Osteoblast (primary cell): ENCODE data around the gene FREM3. TPM values are rescaled to one million over a fixed set of nuclear protein-coding genes. Genes with fewer than 3 reads are reported as not detected.
"Not testable (repeated sequence)": the region's sequence is repeated elsewhere in the genome, so short reads cannot be mapped to it uniquely, and the experiment has no call there.

Experiments used
- DNase-seq: peaks from one replicate; pipeline ENCODE4 v3.0.0; 2011; ENCODE audit warnings: low spot score, mixed read lengths; ENCODE audit not compliant: insufficient read length; ENCODE audit errors: missing footprints
- H2AFZ ChIP-seq: 2 replicates; pipeline ENCODE4 v1.6.0; 2011; ENCODE audit warnings: mild to moderate bottlenecking, low read length
- H3K27ac ChIP-seq: 2 replicates; pipeline ENCODE4 v1.5.1; 2011; ENCODE audit warnings: mild to moderate bottlenecking, low read depth, low read length, moderate library complexity
- H3K27me3 ChIP-seq: 2 replicates; pipeline ENCODE4 v1.6.0; 2012; ENCODE audit warnings: mild to moderate bottlenecking, control low read depth, inconsistent platforms, low read length, moderate library complexity; ENCODE audit not compliant: insufficient read depth
- H3K36me3 ChIP-seq: 2 replicates; pipeline ENCODE4 v1.5.1; 2011; ENCODE audit warnings: mild to moderate bottlenecking, low read length, control low read depth, moderate library complexity; ENCODE audit not compliant: insufficient read depth
- H3K4me1 ChIP-seq: 2 replicates; pipeline ENCODE4 v1.5.1; 2011; ENCODE audit warnings: mild to moderate bottlenecking, low read length, control low read depth, moderate library complexity; ENCODE audit not compliant: insufficient read depth
- H3K4me2 ChIP-seq: 2 replicates; pipeline ENCODE4 v1.6.0; 2011; ENCODE audit warnings: mild to moderate bottlenecking, low read length; ENCODE audit not compliant: insufficient read depth
- H3K4me3 ChIP-seq: fragments of 200-600 bp; sonication (generic); 3 replicates; pipeline ENCODE4 v1.5.1; 2012; ENCODE audit warnings: mild to moderate bottlenecking, low read length, inconsistent platforms; ENCODE audit not compliant: insufficient read depth
- H3K79me2 ChIP-seq: 2 replicates; pipeline ENCODE4 v1.6.0; 2012; ENCODE audit warnings: mild to moderate bottlenecking, low read length, control low read depth, inconsistent platforms; ENCODE audit not compliant: insufficient read depth
- H3K9me3 ChIP-seq: 2 replicates; pipeline ENCODE4 v1.5.1; 2011; ENCODE audit warnings: low read depth, low read length, control low read depth
- H4K20me1 ChIP-seq: 2 replicates; pipeline ENCODE4 v1.6.0; 2012; ENCODE audit warnings: mild to moderate bottlenecking, low read length, control low read depth; ENCODE audit not compliant: insufficient read depth
- CTCF ChIP-seq: IDR thresholded peaks from 2 replicates; pipeline ENCODE4 v1.5.1; 2011; ENCODE audit warnings: mild to moderate bottlenecking, low read depth, low read length, moderate library complexity; ENCODE audit errors: extremely low read depth
- total RNA-seq: library from RNA; depleted of rRNA; stranded (reverse); fragments of >200 nt; gene quantifications from 2 replicates; pipeline ENCODE4 v1.2.3, GENCODE V29; 2012

The FREM3 gene
- total RNA-seq, 1 donor, result not detected

- no peak for DNase-seq
- Histone ChIP-seq H3K4me1 (no peaks in the 10 kb centered on the region), H3K27me3 (no peaks in the 10 kb centered on the region), H3K79me2 (no peaks in the 10 kb centered on the region), H3K36me3 (no peaks in the 10 kb centered on the region), H3K4me3 (no peak overlapping the region), H3K9me3 (no peaks in the 10 kb centered on the region), H3K4me2 (no peak overlapping the region), H3K27ac (no peak overlapping the region), H2AFZ (no peak overlapping the region), H4K20me1 (no peaks in the 10 kb centered on the region)
- TF ChIP-seq CTCF, result no peak
Measured at GRCh38 chr4:143736861-143737260, 36.4 kb upstream of the FREM3 start.

GRCh38 chr4:143736061-143736460, 35.6 kb upstream of the FREM3 start:
- H3K4me3 ChIP-seq, H3K36me3 ChIP-seq, H3K27me3 ChIP-seq, H3K4me2 ChIP-seq, DNase-seq, H3K4me1 ChIP-seq, H3K9me3 ChIP-seq, H2AFZ ChIP-seq, H3K27ac ChIP-seq, H3K79me2 ChIP-seq, H4K20me1 ChIP-seq: not testable (repeated sequence)

- DNase-seq, result no peak
- Histone ChIP-seq H2AFZ (no peak overlapping the region), H3K79me2 (no peaks in the 10 kb centered on the region), H4K20me1 (no peaks in the 10 kb centered on the region), H3K27me3 (no peaks in the 10 kb centered on the region), H3K9me3 (no peaks in the 10 kb centered on the region), H3K4me3 (no peak overlapping the region), H3K4me1 (no peaks in the 10 kb centered on the region), H3K4me2 (no peak overlapping the region), H3K27ac (no peak overlapping the region), H3K36me3 (no peaks in the 10 kb centered on the region)
- TF ChIP-seq CTCF, result no peak
Measured at GRCh38 chr4:143728166-143728565, 27.7 kb upstream of the FREM3 start.

GRCh38 chr4:143726714-143727113, 26.2 kb upstream of the FREM3 start:
- H3K36me3 ChIP-seq, result no peaks in the 10 kb centered on the region
- H3K27me3 ChIP-seq, result no peaks in the 10 kb centered on the region
- DNase-seq, result no peak
- no peak overlapping the region for H2AFZ ChIP-seq
- H3K79me2 ChIP-seq, result no peaks in the 10 kb centered on the region
- no peaks in the 10 kb centered on the region for H3K9me3 ChIP-seq
- no peaks in the 10 kb centered on the region for H3K4me1 ChIP-seq
- H3K4me2 ChIP-seq, result no peak overlapping the region
- no peaks in the 10 kb centered on the region for H4K20me1 ChIP-seq
- TF ChIP-seq CTCF, result no peak
- H3K4me3 ChIP-seq, result no peak overlapping the region
- no peak overlapping the region for H3K27ac ChIP-seq
